ENCODE results near the gene CDC42.

Gene CDC42

DNA sequence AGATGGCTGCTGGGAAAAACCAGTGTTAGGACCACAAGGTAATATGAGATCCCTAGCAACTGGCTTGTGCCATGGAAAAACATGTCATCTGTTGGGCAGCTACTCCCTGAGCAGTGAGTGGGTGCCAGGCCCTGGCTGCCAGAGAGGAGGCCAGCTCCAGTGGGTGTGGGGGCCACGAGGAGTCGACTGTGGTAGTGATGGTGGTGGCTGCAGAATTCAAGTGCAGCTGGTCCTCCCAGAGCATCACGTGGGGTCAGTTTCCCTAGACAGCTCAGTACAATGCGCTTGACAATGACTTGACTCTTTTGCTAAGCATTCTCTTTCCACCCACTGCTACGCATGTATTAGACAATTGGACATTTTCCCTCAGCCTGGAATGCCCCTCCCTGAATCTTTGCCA, 14.5 kb upstream of the CDC42 start:
- no peak for DNase-seq

DNA sequence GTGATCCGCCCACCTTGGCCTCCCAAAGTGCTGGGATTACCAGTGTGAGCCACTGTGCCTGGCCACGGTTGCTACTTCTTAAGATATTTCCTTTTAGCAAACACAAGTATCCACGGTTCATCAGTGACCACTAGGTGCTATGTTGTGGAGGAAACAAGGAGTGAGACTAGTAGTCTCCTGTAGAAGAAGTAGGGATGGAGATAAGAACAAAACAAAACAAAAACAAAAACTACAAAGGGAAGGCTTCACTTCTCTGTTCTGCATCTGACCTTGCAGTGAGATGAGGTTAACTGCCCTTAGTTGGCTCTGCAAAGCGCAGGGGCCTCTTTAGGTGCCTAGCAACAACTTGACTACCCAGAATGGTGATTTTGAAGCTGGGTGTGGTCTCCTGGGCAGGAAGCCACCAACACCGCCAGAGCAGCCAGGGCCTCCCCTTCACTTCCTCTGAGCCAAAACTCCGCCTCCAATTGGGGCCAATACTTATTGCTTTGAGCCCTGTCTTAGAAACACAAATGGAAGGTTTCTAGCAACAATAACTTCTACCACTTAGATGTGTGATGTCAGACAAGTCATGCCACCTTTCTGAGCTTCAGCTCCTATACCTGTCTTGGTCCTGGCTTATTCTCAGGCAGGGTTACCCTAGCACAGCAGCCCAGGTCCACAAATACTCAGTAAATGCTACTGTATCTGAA, 12.8 kb upstream of the CDC42 start:
- DNase-seq, result peak; percentile 66

DNA sequence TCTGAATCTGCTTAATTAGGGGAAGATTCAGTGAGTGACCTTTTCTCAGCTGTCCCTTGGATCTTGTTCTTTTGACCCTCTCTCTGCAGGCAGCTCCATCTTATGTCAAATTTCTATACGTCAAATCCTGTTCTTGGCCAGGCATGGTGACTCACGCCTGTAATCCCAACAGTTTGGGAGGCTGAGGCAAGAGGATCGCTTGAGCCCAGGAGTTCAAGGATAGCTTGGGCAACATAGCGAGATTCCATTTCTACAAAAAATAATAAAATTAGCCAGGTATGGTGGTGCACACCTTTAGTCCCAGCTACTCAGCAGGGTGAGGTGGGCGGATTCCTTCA, 12.3 kb upstream of the CDC42 start:
- DNase-seq, result no peak

DNA sequence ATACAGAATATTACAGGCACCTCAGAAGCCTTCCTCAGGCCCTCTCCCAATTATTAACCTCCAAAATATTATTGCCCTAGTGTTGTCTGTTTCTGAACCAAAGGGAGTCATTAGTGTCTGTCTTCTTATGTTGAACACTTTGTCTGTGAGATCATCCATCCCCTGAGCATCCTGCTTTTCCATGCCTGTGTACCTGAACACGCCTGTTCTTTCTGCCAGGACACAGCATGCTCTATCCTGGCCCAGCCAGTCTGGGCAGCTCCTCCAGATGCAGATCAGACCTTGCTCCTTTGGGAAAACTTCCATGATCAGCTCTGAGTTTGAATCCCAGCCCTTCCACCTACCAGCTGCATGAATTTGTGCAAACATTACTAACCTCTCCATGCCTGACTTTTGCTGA, 11.0 kb upstream of the CDC42 start:
- no peak for DNase-seq

DNA sequence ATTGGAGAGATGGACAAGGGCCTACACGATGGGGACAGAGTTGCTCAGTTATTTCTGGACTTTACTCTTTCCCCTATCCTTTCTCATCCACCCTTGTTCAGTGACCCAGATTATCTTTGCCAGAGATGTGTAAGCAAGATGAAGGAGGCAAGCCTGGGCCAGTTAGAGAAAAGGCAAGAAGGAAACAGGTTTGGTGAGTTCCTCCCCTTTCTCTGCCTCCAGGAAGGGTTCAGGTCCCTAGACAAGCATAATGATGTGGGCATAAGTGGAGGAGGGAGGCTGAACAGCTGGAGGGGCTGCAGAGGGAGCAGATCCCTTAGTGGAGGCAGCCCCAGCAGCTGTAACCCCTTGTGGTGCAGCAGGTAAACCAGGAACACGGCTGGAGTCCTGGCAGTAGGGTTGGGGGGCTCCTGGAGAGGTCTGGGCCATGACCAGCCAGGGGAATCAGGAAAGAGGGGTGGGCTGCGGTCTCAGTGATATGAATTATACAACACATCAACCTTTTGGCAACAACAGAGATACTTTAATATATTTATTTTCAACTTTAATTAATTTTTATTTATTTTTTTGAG, 9.2 kb upstream of the CDC42 start:
- DNase-seq, result no peak

DNA sequence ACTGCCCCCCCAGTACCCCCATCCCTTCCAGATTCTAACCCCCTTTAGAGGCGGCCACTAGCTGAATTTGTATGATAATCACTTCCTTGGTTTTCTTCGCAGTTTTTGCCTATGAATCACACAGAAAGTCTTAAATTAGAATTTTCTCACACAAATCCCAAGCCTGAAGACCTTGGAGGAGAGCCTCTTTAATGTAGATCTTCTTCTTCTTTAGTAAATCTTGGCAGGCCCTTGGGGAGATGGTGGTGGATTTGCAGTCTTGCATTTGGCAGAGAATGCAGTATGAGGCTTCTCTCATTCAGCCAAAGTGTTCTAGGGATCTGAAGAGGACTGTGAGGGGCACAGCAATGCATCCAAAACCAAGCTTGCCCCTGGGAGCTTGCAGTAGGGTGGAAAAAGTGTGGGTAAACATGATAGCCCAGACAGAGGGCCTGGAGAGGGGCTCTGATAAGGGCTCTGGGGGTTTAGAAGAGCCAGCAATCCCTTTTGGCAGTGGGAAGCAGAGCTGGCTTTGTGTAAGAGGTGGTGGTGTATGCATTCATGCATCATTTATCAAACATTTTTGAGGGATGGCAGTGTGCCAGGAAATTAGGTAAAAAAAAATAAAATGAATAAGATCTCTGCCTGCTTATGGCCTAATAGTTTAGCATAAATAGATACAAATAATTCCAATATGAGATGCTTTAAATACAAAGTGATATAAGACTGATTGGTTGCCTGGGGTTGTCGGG, 7.7 kb upstream of the CDC42 start:
- DNase-seq, result no peak

DNA sequence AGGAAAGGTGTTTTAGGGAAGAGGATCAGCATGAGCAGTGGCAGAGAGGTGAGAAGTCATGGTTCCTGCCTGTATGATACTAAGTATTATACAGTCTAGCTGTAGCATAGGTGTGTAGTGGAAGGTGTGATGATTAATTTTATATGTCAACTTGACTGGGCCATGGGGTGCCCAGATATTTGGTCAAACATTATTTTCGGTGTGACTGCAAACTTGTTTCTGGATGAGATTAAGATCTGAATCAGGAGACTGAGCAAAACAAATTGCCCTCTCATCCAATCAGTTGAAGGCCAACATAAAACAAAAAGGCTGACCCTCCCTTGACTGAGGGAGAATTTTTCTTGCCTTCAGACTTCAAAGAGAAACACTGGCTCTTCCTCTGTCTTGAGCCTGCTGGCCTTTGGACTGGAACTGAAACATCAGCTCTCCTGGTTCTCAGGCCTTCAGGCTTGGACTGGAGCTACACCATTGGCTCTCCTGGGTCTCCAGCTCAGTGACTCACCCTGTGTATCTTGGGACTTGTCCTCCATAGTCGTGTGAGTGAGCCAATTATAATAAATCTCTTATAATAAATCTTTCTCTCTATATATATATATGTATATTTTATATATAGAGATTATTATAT, 6.8 kb upstream of the CDC42 start:
- DNase-seq, result no peak

DNA sequence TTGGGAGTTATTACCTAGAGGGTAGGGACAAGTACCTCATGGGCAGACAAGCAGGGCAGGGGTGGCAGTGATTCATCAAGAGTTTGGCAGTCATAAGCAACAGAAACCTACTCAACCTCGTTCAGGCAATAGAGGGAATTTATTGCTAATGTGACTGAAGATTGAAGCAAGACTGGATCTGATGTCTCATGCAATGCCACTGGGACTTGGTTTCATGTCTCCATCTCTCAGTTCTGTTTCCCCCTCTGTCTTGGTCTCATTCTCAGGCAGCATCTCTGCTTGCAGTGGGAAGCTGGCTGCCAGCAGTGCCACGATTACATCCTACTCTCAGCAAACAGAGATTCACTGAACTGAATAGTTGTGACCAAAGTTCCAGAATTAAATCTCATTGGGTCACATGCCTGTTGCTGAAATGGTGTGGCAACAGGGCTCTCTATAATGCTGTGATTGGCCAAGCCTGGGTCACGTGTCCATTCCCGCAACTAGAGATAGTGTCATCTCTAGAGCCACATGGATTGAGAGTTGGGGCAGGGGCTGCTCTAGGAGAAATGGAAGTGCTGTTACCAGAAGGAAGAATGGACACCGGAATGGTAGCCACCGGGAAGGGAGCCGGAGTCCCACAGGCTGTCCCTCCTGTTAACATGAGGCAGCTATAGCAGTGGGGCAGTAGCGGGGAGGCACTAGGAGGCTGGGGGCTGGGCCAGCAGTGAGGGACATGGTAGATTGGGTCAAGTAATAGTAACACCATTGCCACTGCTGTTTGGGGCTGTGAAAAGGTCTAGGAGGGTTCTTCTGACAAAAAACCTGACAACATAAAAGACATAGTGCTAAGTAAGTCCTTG, 3.9 kb upstream of the CDC42 start:
- DNase-seq, result peak; percentile 33

DNA sequence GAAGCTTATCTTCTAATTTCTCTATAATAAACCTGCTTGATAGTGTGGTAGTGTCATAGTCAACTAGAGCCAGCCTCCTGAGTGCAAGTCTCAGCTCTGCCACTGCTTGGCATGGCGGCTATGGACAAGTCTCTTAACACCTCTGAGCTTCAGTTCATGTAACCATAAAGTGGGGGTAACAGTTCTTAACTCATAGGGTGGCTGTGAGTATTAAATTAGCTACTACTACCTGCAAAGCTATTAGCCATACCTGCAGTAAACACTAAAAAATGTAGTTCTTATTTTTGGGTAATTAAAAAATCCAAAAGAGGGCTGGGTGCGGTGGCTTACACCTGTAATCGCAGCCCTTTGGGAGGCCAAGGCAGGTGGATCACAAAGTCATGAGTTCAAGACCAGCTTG, 2.2 kb upstream of the CDC42 start:
- DNase-seq, result no peak

DNA sequence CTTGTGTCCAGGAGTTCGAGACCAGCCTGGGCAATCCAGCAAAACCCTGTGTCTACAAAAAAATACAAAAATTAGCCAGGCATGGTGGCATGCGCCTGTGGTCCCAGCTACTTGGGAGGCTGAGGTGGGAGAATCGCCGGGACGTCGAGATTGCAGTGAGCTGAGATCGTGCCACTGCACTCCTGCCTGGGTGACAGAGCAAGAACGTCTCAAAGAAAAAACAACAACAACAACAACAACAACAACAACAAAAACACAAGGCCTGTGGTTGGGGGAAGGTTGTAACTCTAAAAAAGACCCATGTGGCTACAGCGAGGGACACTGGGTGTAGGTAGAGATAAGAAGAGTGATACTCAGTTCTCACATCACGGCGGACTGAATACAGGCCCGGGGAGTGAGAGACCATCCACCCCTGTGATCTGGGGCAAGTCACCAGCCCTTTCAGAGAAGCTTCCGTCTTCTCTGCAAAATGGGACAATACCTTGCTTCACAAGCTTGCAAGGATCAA, 848 bp upstream of the CDC42 start:
- no peak for DNase-seq

DNA sequence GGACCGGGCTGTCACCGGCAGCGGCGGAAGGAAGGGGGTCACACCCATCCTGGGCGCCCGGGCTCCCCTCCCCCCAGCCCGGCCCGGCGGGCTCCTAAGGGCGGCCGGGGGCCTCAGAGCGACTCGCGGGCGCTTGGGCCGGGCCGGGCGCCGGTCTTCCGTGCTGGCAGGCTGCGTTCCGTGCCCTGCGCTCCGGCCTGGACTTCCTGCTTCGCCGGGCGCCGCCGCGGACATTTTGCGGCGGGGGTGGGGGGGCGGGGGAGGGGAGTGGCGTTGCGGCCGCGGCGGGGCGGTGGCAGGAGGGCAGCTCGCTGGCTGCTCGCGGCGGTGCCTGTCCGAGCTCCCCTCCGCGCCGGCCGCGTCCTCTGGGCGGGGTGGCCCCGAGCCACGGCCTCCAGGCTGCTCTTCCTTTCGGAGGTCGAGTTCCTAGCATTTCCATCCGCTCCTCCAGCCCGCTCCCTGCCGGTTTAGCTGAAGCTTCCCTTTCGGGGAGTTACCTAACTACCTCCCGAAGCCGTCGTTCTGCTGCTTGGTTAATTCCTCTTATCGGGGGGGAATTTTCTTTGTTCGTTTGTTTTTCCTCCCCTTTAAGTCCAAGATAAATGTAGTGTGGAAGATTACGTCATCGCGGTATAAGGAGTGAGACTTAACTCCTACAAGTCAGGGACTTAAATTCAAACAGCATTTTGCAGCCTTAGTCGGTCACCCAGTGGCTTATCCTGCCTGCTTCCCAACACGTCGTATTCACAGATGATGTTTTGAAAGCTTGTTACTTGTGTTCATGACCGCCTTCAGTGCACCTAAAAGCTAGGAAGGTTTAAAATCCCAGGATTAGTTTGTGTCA, 730 bp downstream of the CDC42 start:
- DNase-seq, result peak; percentile 31

DNA sequence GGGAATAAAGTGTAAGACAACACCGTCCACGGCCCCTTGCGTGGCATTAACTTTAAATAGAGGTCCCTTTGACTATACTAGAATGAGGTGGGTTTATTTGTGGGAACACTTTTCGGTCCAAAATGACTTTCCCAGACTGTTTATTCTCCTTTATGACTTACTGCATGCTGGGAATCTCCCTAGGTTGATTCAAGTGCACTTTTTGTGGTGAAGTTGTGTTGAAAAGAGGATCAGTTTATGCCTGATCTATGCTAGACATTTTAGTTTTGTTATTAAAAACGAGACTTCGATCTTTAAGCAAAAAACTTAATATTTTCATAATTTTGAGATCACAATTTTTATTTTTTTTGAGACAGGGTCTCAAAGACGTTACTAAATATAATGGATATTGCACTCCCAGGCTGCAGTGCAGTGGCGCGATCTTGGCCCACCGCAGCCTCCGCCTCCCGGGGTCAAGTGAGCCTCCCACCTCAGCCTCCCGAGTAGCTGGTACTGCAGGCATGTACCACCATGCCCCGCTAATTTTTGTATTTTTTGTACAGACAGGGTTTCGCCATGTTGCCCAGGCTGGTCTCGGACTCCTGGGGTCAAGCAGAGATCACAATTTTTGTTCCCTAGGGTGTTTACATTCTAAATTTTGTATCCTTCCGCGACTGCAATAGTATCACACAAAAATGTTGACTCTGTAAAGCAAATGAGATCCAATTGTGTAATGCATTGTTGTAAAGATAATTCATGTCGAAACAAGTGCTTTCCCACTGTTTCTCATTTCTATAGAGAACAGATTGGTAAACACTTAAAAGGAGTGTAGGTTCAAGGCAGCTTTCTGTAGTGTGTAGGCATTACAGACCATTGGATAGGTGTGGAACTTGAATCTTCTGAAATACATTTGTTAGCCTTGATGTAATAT, 1.6 kb downstream of the CDC42 start:
- DNase-seq, result no peak

DNA sequence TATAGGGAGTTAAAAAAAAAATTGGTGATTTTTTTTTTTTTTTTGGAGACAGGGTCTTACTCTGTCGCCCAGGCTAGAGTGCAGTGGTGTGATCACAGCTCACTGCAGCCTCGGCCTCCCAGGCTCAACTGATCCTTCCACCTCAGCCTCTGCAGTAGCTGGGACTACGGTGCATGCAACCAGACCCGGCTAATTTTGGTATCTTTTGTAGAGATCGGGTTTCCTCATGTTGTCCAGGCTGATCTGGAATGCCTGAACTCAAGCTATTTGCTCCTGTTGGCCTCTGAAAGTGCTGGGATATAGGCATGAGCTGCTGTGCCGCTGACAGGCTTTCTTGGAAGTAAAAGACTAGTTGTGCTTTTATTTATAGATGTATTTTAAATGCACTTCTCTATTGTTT, 3.0 kb downstream of the CDC42 start:
- DNase-seq, result no peak

DNA sequence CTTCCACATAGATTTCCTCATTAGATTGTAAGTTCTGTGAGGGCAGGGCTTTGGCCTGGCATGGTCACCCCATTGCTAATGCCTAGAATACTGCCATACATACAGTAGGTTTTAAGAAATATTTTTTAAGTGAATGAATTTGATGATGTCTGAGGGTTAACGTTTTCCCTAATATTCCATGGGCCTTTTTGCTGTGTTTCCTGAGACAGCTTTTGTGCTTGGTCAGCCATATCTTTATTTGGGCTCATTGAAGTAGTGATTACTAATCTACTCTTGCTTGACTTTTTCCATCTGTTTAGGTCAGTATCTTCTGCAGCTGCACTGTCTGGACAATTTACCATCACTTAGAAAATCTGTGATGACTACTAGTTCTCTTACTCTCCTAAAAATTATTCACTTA, 3.5 kb downstream of the CDC42 start:
- no peak for DNase-seq

DNA sequence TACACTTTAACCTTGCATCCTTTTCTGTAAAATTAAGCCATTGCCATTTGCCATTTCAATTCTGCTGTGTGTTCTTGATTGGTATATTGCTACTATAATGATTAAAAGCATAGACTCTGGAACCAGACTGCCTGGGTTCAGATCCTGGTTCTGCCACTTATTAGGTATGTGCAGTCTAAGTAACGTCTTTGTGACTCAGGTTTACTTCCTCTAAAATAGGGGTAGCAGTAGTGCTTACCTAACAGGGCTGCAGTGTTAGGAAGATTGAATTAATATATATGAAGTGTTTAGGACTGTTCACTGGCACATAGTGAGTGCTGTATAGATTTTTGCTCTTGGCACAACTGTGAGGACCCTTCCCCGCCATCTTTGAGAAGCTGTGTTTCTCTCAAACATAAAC, 4.4 kb downstream of the CDC42 start:
- no peak for DNase-seq

DNA sequence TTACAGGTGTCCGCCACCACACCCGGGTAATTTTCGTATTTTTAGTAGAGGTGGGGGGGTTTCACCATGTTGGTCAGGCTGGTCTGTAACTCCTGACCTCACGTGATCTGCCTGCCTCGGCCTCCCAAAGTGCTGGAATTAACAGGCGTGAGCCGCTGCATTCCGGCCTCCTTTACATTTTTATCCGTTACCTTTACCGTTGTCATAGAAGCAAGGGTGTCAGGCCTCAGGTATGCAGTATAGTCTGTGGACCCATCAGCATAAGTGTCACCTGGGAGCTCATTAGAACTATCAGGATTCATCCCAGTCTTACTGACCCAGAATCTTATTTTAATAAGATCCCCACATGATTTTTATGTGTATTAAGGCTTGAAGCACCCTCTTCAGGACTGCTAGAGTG, 5.4 kb downstream of the CDC42 start:
- DNase-seq, result no peak

DNA sequence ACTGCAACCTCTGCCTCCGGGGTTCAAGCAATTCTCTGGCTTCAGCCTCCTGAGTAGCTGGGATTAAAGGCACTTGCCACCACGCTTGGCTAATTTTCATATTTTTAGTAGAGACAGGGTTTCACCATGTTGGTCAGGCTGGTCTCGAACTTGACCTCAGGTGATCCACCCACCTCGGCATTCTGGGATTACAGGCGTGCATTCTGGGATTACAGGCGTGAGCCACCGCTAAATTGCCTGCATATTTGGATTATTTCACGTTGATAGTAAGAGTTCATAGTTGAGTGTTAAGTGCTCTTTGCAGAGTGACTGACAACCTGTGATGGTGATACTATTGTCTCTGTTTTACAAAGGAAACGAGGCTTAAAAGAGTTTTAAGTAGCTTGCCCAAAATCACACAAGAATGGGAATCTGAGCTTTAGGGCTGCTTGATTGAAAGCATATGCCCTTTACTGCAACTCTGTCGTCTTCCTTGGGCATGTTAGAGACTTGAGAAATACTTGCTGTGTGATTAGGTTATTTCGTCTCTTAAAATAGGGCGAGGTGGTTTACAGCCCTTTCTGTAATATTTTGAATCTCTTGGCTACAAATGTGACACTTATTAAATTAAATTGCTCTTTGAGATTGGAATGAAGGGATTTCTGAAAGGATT, 12.4 kb downstream of the CDC42 start:
- DNase-seq, result no peak

DNA sequence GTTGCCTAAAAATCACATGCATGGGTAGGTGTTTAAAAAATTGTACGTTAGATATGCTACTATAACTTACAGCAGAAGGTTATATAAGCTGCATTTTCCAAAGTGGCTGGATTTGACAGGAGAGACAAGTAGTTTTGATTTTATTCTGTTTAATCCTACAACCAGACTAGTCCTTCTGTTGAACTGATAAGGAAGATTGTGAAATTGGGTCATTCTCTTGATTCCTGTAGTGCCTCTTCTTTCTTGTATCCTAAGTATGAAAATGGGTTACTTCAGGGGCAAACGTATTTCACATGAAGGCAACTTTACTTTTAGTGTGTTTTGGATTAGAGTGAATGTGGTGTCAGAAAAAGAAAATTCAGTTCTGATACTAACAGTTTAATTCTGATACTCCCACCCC, 19.0 kb downstream of the CDC42 start:
- no peak for DNase-seq

DNA sequence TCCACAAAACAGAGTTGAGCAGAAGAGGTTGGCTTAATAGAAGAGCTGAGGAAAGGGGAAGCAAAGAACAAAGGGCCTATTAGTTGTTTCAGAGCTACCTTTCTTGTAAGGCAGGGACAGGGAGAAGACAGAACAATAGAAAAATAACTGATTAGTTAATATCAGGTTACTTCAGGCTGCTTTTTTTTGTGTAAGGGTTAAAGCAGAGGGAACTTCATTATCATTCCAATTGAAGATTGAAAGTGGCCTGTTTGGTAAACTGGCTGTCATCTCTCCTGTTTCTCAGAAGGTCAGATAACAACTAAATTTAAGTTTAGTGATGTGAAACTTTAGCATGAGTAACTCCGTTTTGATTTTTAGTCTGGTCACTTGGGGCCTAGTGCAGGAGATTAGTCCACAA, 22.3 kb downstream of the CDC42 start:
- DNase-seq, result no peak

DNA sequence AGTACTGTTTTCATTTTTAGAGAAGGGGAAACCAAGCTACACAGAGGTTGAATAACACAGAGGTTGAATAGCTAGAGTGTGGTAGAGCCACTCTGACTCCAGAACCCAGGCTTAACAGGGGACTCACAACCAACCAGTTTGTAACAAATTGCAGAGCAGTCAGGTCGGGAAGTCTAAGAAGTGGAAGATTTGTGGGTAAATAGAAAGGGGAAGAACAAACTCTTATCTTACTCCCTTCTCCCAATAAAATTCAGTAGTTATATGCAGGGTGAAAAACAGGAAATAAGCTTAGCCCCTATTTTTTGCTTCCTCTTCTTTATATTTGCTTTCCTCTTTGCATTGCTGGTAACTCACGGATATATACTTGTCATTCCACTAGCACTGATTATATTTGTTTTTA, 23.2 kb downstream of the CDC42 start:
- DNase-seq, result no peak
